Esophagus squamous epithelium (tissue), 4 donors: Measurements from ENCODE around the gene SYNPO2.

Experiments
- CTCF ChIP-seq, 6 experiments: fragments of 450-650 bp in 4 of 6; fragments of 200-600 bp in 2 of 6; sonication (generic) in 2 of 6; IDR thresholded peaks; one replicate each; pipeline ENCODE4 v1.5.1; 2016 to 2019; ENCODE audit warnings: antibody characterized with exemption in 6 of 6, mild to moderate bottlenecking in 4 of 6, moderate library complexity in 4 of 6
- POLR2A ChIP-seq, 4 donors: fragments of 450-650 bp; IDR thresholded peaks; one replicate each; pipeline ENCODE4 v1.6.1; 2017; ENCODE audit warnings: antibody characterized with exemption in 4 of 4, mild to moderate bottlenecking in 4 of 4, moderate library complexity in 3 of 4

GRCh38 chr4:118947095-118947494, 58.4 kb downstream of the SYNPO2 start:
- TF ChIP-seq CTCF (IDR thresholded peaks at IDR 0.05) (no peak), POLR2A (IDR thresholded peaks at IDR 0.05) (no peak)
